ENCODE data around the gene KCNQ5. TPM values are rescaled to one million over a fixed set of nuclear protein-coding genes. Genes with fewer than 3 reads are reported as not detected.

KCNQ5 gene
- polyA plus RNA-seq, 1 donor (not counting 4 experiments of a cell fraction or from before 2014, with no cell fraction given): 3.4 TPM

GRCh38 chr6:72619883-72620696 is 1.8 kb upstream of the KCNQ5 start:
- Histone ChIP-seq H3K4me3 (ENCODE audit: control insufficient read depth in 2 of 3, extremely low read depth in 1 of 3, insufficient read depth in 2 of 3, low read depth in 1 of 3, low read length in 3 of 3) (peak overlapping the region in 1 of 3 experiments; percentile 82), H3K9ac (ENCODE audit: control insufficient read depth, extremely low read depth, insufficient read depth, low read length) (no peak overlapping the region), H3K4me2 (ENCODE audit: control insufficient read depth, extremely low read depth, insufficient read depth, low read depth, low read length) (peak overlapping the region; percentile 96)

GRCh38 chr6:72620871-72621290 is 983 bp upstream of the KCNQ5 start:
- Histone ChIP-seq H3K9me1 (ENCODE audit: control insufficient read depth, extremely low read depth, insufficient read depth, low read length) (no peaks in the 10 kb centered on the region), H2AFZ (ENCODE audit: control insufficient read depth, low read length) (peak overlapping the region; percentile 94)
- FAIRE-seq: no peak

More at GRCh38 chr6:72619883-72620696, 1.8 kb upstream of the KCNQ5 start:
- peaks cover 16% of the 10 kb centered on the region for H3K79me2 ChIP-seq (ENCODE audit: control insufficient read depth, insufficient read depth, low read length)
- no peaks in the 10 kb centered on the region for H3K9me3 ChIP-seq (ENCODE audit: control insufficient read depth, low read depth, low read length)
- peaks cover 23% of the 10 kb centered on the region for H3K4me1 ChIP-seq (ENCODE audit: control insufficient read depth, extremely low read depth, insufficient read depth, low read length)
- no peak for FAIRE-seq
- H3K9me1 ChIP-seq (ENCODE audit: control insufficient read depth, extremely low read depth, insufficient read depth, low read length): no peaks in the 10 kb centered on the region
- H4K20me1 ChIP-seq (ENCODE audit: control insufficient read depth, extremely low read depth, insufficient read depth, low read length): no peaks in the 10 kb centered on the region
- dilution Hi-C loops (cut with MboI; ENCODE audit: extremely low pct_ligation_motif_present, low sequenced_read_pairs): no loop called here
- H2AFZ ChIP-seq (ENCODE audit: control insufficient read depth, low read length): peak overlapping the region; percentile 69
- DNase-seq (ENCODE audit: low read depth, low spot score): no peak
- H3K27ac ChIP-seq (ENCODE audit: control insufficient read depth, insufficient read depth, low read length): no peak overlapping the region
- TF ChIP-seq EZH2 (IDR thresholded peaks at IDR 0.05; ENCODE audit: low read length) (no peak), CTCF (optimal IDR thresholded peaks at IDR 0.05 in 1 of 3, IDR thresholded peaks at IDR 0.05 in 1 of 3, conservative IDR thresholded peaks at IDR 0.05 in 1 of 3; ENCODE audit: extremely low read depth in 1 of 3, insufficient read depth in 2 of 3, low read length in 3 of 3) (no peak)
- H3K36me3 ChIP-seq (ENCODE audit: control insufficient read depth in 2 of 2, extremely low read depth in 1 of 2, insufficient read depth in 2 of 2, low read length in 2 of 2): no peaks in the 10 kb centered on the region
- H3K27me3 ChIP-seq (ENCODE audit: control insufficient read depth, extremely low read depth, insufficient read depth, low read length): no peaks in the 10 kb centered on the region

More at GRCh38 chr6:72620871-72621290, 983 bp upstream of the KCNQ5 start:
- DNase-seq (ENCODE audit: low read depth, low spot score): no peak
- Histone ChIP-seq H3K27me3 (ENCODE audit: control insufficient read depth, extremely low read depth, insufficient read depth, low read length) (no peaks in the 10 kb centered on the region), H4K20me1 (ENCODE audit: control insufficient read depth, extremely low read depth, insufficient read depth, low read length) (no peaks in the 10 kb centered on the region), H3K9ac (ENCODE audit: control insufficient read depth, extremely low read depth, insufficient read depth, low read length) (peak overlapping the region; percentile 86), H3K79me2 (ENCODE audit: control insufficient read depth, insufficient read depth, low read length) (peaks cover 24% of the 10 kb centered on the region), H3K4me3 (ENCODE audit: control insufficient read depth in 2 of 3, extremely low read depth in 1 of 3, insufficient read depth in 2 of 3, low read depth in 1 of 3, low read length in 3 of 3) (peak overlapping the region; percentile 67 to 93 (median 82)), H3K36me3 (ENCODE audit: control insufficient read depth in 2 of 2, extremely low read depth in 1 of 2, insufficient read depth in 2 of 2, low read length in 2 of 2) (no peaks in the 10 kb centered on the region), H3K4me1 (ENCODE audit: control insufficient read depth, extremely low read depth, insufficient read depth, low read length) (peaks cover 23% of the 10 kb centered on the region), H3K4me2 (ENCODE audit: control insufficient read depth, extremely low read depth, insufficient read depth, low read depth, low read length) (peak overlapping the region; percentile 96), H3K9me3 (ENCODE audit: control insufficient read depth, low read depth, low read length) (no peaks in the 10 kb centered on the region), H3K27ac (ENCODE audit: control insufficient read depth, insufficient read depth, low read length) (no peak overlapping the region)
- TF ChIP-seq CTCF (optimal IDR thresholded peaks at IDR 0.05 in 1 of 3, IDR thresholded peaks at IDR 0.05 in 1 of 3, conservative IDR thresholded peaks at IDR 0.05 in 1 of 3; ENCODE audit: extremely low read depth in 1 of 3, insufficient read depth in 2 of 3, low read length in 3 of 3) (no peak), EZH2 (IDR thresholded peaks at IDR 0.05; ENCODE audit: low read length) (no peak)
- dilution Hi-C loops (cut with MboI; ENCODE audit: extremely low pct_ligation_motif_present, low sequenced_read_pairs): no loop called here

All from keratinocyte (primary cell).